ENCODE results near the gene HAGHL.

DNA sequence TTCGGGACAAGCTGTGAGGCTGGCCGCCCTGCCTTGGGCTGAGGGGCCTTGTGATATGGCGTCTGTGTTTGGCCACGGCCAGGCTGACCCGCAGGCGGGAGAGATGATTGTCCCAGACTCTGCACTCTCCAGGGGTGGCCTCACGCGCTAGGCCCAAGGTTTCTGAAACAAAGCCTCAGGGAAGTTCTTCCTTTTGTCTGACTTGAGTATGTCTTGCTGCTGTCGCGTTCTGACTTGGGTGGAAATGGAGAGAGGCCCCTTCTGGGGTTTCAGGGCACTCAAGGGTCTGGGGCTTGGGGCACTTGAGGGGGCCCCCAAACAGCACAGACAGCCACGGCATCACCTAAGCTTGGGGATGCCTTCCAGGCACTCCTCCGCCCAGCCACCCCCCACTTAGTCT is 15.8 kb upstream of the HAGHL start:
- TF ChIP-seq, protein P1, sequence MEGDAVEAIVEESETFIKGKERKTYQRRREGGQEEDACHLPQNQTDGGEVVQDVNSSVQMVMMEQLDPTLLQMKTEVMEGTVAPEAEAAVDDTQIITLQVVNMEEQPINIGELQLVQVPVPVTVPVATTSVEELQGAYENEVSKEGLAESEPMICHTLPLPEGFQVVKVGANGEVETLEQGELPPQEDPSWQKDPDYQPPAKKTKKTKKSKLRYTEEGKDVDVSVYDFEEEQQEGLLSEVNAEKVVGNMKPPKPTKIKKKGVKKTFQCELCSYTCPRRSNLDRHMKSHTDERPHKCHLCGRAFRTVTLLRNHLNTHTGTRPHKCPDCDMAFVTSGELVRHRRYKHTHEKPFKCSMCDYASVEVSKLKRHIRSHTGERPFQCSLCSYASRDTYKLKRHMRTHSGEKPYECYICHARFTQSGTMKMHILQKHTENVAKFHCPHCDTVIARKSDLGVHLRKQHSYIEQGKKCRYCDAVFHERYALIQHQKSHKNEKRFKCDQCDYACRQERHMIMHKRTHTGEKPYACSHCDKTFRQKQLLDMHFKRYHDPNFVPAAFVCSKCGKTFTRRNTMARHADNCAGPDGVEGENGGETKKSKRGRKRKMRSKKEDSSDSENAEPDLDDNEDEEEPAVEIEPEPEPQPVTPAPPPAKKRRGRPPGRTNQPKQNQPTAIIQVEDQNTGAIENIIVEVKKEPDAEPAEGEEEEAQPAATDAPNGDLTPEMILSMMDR (IDR thresholded peaks at IDR 0.05): no peak
- TF ChIP-seq EZH2phosphoT487 (IDR thresholded peaks at IDR 0.05): no peak
